ENCODE data around the gene SMIM27. TPM values are rescaled to one million over a fixed set of nuclear protein-coding genes. Genes with fewer than 3 reads are reported as not detected.

Gene SMIM27
- total RNA-seq, 1 experiment from 2014 or later = 13.6 TPM

DNA sequence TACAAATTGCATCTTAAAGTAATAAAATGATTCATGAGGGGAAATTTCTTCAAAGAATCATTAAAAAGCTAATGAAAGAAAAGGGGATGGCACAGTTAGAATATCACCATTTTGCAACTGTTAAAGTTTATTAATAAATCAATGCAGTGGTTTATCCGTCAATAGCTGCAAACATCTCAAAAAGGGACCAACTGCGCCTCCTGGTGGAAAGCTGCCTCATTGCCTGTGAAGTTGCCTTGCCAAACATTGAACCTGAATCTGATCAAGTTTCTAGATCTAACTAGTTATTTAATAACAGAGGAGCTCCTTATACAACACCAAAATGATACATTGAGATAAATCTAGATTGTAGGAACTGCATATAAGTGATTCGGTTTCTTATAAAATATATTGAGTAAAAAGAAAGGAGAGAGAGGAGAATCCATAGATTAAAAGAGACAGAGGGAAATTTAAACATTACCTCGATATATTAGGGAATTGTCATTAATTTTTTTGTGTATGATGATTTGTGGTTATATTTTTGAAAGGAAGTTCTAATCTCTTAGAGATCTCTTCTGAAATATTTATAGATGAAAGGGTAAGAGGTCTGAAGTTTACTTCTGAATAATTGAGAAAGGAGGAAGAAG lies 27.7 kb downstream of the SMIM27 start:
- Mint-ChIP-seq H3K4me1 (peaks cover 11% of the 10 kb centered on the region), H3K27me3 (ENCODE audit: low read depth) (no peaks in the 10 kb centered on the region), H3K9me3 (0 out of 2 replicates have a peak, but pooled peaks cover 2% of the 10 kb centered on the region), H3K36me3 (no peaks in the 10 kb centered on the region), H3K27ac (no peak overlapping the region), H3K4me3 (no peak overlapping the region)
- DNase-seq (ENCODE audit: low spot score) = peak; percentile 76
- ChIA-PET CTCF (interaction anchor here (0.5 to 5.7 kb wide), 26 partner anchors 9 to 435 kb away, joined by 3 to 245 read pairs (median 4); partner anchors contain the start of genes ACO1, RIGI, TMEM215 and TOPORS), POLR2A (interaction anchor here (1.1 kb wide), 1 partner anchor 201 kb away, joined by 3 read pairs; no protein-coding TSS in a partner anchor)
- TF ChIP-seq, protein P1, sequence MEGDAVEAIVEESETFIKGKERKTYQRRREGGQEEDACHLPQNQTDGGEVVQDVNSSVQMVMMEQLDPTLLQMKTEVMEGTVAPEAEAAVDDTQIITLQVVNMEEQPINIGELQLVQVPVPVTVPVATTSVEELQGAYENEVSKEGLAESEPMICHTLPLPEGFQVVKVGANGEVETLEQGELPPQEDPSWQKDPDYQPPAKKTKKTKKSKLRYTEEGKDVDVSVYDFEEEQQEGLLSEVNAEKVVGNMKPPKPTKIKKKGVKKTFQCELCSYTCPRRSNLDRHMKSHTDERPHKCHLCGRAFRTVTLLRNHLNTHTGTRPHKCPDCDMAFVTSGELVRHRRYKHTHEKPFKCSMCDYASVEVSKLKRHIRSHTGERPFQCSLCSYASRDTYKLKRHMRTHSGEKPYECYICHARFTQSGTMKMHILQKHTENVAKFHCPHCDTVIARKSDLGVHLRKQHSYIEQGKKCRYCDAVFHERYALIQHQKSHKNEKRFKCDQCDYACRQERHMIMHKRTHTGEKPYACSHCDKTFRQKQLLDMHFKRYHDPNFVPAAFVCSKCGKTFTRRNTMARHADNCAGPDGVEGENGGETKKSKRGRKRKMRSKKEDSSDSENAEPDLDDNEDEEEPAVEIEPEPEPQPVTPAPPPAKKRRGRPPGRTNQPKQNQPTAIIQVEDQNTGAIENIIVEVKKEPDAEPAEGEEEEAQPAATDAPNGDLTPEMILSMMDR (IDR thresholded peaks at IDR 0.05) = peak; percentile 85
- TF ChIP-seq, protein P2, sequence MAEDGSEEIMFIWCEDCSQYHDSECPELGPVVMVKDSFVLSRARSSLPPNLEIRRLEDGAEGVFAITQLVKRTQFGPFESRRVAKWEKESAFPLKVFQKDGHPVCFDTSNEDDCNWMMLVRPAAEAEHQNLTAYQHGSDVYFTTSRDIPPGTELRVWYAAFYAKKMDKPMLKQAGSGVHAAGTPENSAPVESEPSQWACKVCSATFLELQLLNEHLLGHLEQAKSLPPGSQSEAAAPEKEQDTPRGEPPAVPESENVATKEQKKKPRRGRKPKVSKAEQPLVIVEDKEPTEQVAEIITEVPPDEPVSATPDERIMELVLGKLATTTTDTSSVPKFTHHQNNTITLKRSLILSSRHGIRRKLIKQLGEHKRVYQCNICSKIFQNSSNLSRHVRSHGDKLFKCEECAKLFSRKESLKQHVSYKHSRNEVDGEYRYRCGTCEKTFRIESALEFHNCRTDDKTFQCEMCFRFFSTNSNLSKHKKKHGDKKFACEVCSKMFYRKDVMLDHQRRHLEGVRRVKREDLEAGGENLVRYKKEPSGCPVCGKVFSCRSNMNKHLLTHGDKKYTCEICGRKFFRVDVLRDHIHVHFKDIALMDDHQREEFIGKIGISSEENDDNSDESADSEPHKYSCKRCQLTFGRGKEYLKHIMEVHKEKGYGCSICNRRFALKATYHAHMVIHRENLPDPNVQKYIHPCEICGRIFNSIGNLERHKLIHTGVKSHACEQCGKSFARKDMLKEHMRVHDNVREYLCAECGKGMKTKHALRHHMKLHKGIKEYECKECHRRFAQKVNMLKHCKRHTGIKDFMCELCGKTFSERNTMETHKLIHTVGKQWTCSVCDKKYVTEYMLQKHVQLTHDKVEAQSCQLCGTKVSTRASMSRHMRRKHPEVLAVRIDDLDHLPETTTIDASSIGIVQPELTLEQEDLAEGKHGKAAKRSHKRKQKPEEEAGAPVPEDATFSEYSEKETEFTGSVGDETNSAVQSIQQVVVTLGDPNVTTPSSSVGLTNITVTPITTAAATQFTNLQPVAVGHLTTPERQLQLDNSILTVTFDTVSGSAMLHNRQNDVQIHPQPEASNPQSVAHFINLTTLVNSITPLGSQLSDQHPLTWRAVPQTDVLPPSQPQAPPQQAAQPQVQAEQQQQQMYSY (CRISPR knock-in tag; IDR thresholded peaks at IDR 0.05) = no peak
- no peak for TF ChIP-seq NFE2L1 (CRISPR knock-in tag; IDR thresholded peaks at IDR 0.05)
- no peak for ATAC-seq

DNA sequence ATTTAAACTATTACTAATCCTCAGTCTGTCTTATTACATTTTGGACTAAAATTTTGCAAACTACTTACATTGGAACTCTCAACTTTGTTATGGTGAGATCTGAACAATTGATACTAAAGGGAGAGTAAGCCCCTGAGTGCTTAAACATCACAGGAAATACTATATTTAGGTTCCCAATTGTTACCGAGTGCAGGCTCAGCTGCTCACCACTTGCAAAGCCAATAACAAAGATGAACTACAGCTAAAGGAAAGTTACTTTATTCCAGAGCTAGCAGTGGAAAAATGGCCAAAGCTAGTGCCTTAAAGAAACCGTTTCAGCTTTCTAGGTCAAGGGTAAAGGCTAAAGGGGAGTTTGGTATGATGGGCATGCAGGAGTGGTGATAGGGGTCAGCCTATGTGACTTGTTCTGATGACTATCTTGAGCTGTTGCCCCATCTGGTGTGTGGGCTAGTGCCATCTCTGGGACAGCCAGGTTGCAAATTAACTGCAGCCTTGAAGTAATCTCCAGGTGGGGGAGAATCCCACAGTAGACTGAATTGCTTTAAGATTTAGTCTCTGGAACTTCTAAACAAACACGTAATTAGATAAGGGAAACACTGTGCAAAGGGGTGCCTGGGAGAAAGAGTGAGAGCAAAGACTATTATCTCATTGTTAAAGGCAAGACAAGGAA lies 28.6 kb downstream of the SMIM27 start:
- H3K4me3 Mint-ChIP-seq = no peak overlapping the region
- ChIA-PET CTCF (interaction anchor here (0.6 to 5.7 kb wide), 38 partner anchors 8 to 464 kb away, joined by 3 to 245 read pairs (median 4); partner anchors contain the start of genes ACO1, NDUFB6, RIGI and TMEM215), POLR2A (no interaction called here)
- no peaks in the 10 kb centered on the region for H3K27me3 Mint-ChIP-seq (ENCODE audit: low read depth)
- H3K9me3 Mint-ChIP-seq = peaks cover 5% of the 10 kb centered on the region
- peaks cover 11% of the 10 kb centered on the region for H3K4me1 Mint-ChIP-seq
- no peak for DNase-seq (ENCODE audit: low spot score)
- H3K36me3 Mint-ChIP-seq = no peaks in the 10 kb centered on the region
- ATAC-seq = 0 out of 2 replicates have a peak, but pooled peaks have one; percentile 26
- no peak overlapping the region for H3K27ac Mint-ChIP-seq
- TF ChIP-seq, protein P3, sequence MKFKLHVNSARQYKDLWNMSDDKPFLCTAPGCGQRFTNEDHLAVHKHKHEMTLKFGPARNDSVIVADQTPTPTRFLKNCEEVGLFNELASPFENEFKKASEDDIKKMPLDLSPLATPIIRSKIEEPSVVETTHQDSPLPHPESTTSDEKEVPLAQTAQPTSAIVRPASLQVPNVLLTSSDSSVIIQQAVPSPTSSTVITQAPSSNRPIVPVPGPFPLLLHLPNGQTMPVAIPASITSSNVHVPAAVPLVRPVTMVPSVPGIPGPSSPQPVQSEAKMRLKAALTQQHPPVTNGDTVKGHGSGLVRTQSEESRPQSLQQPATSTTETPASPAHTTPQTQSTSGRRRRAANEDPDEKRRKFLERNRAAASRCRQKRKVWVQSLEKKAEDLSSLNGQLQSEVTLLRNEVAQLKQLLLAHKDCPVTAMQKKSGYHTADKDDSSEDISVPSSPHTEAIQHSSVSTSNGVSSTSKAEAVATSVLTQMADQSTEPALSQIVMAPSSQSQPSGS (CRISPR knock-in tag; IDR thresholded peaks at IDR 0.05; ENCODE audit: borderline replicate concordance, low read depth) = no peak
- TF ChIP-seq, protein P4, sequence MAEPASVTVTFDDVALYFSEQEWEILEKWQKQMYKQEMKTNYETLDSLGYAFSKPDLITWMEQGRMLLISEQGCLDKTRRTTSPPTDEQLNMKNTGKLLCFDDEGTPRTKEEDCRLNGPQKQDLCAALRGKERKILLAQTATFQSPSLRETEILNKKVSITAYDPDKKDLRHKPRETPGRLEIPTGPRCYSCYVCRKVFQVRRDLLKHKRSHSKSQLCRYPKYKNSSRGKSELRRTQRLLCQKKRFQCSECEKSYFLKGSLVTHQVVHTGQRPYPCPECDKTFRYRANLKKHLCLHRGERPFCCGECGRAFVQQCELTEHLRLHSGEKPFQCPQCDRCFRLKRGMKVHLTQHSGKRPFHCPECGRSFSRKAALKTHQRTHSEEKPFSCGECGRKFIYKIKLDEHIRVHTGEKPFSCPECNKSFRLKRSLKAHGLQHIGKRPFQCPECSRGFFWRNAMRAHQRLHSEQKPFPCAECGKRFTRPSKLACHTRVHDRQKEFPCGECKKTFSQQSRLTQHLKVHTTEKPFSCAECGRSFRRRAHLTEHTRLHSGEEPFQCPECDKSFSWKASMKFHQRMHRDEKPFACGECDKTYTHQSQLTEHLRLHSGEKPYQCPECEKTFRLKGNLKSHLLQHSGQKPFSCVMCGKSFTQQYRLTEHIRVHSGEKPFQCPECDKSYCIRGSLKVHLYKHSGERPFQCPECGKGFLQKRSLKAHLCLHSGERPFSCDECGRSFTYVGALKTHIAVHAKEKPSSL (CRISPR knock-in tag; conservative IDR thresholded peaks at IDR 0.05) = no peak
- TF ChIP-seq, protein P5, sequence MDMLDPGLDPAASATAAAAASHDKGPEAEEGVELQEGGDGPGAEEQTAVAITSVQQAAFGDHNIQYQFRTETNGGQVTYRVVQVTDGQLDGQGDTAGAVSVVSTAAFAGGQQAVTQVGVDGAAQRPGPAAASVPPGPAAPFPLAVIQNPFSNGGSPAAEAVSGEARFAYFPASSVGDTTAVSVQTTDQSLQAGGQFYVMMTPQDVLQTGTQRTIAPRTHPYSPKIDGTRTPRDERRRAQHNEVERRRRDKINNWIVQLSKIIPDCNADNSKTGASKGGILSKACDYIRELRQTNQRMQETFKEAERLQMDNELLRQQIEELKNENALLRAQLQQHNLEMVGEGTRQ (CRISPR knock-in tag; IDR thresholded peaks at IDR 0.05) = no peak
- TF ChIP-seq GRHL2 (CRISPR knock-in tag; IDR thresholded peaks at IDR 0.05; ENCODE audit: insufficient replicate concordance, severe bottlenecking) (no peak), ETV6 (CRISPR knock-in tag; IDR thresholded peaks at IDR 0.05) (no peak), NFE2L1 (CRISPR knock-in tag; IDR thresholded peaks at IDR 0.05) (no peak), ZNF219 (CRISPR knock-in tag; IDR thresholded peaks at IDR 0.05; ENCODE audit: borderline replicate concordance) (no peak), NR2C2 (CRISPR knock-in tag; IDR thresholded peaks at IDR 0.05) (no peak), CREM (CRISPR knock-in tag; IDR thresholded peaks at IDR 0.05) (no peak)
- TF ChIP-seq, protein P6, sequence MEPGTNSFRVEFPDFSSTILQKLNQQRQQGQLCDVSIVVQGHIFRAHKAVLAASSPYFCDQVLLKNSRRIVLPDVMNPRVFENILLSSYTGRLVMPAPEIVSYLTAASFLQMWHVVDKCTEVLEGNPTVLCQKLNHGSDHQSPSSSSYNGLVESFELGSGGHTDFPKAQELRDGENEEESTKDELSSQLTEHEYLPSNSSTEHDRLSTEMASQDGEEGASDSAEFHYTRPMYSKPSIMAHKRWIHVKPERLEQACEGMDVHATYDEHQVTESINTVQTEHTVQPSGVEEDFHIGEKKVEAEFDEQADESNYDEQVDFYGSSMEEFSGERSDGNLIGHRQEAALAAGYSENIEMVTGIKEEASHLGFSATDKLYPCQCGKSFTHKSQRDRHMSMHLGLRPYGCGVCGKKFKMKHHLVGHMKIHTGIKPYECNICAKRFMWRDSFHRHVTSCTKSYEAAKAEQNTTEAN (CRISPR knock-in tag; IDR thresholded peaks at IDR 0.05) = no peak
- TF ChIP-seq, protein P7, sequence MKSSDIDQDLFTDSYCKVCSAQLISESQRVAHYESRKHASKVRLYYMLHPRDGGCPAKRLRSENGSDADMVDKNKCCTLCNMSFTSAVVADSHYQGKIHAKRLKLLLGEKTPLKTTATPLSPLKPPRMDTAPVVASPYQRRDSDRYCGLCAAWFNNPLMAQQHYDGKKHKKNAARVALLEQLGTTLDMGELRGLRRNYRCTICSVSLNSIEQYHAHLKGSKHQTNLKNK (CRISPR knock-in tag; IDR thresholded peaks at IDR 0.05) = no peak
- TF ChIP-seq, protein P8, sequence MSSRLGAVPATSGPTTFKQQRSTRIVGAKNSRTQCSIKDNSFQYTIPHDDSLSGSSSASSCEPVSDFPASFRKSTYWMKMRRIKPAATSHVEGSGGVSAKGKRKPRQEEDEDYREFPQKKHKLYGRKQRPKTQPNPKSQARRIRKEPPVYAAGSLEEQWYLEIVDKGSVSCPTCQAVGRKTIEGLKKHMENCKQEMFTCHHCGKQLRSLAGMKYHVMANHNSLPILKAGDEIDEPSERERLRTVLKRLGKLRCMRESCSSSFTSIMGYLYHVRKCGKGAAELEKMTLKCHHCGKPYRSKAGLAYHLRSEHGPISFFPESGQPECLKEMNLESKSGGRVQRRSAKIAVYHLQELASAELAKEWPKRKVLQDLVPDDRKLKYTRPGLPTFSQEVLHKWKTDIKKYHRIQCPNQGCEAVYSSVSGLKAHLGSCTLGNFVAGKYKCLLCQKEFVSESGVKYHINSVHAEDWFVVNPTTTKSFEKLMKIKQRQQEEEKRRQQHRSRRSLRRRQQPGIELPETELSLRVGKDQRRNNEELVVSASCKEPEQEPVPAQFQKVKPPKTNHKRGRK (CRISPR knock-in tag; IDR thresholded peaks at IDR 0.05; ENCODE audit: borderline replicate concordance) = no peak
- TF ChIP-seq, protein P9, sequence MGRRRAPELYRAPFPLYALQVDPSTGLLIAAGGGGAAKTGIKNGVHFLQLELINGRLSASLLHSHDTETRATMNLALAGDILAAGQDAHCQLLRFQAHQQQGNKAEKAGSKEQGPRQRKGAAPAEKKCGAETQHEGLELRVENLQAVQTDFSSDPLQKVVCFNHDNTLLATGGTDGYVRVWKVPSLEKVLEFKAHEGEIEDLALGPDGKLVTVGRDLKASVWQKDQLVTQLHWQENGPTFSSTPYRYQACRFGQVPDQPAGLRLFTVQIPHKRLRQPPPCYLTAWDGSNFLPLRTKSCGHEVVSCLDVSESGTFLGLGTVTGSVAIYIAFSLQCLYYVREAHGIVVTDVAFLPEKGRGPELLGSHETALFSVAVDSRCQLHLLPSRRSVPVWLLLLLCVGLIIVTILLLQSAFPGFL (CRISPR knock-in tag; IDR thresholded peaks at IDR 0.05; ENCODE audit: borderline replicate concordance) = no peak
- TF ChIP-seq, protein P10, sequence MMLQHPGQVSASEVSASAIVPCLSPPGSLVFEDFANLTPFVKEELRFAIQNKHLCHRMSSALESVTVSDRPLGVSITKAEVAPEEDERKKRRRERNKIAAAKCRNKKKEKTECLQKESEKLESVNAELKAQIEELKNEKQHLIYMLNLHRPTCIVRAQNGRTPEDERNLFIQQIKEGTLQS (CRISPR knock-in tag; conservative IDR thresholded peaks at IDR 0.05) = no peak

Measured in WTC11 (cell line).